GM12878 (cell line): ENCODE measurements around the gene SUN5. TPM values are rescaled to one million over a fixed set of nuclear protein-coding genes. Genes with fewer than 3 reads are reported as not detected.

Source experiments
- BACH1 ChIP-seq: fragments of 450-650 bp; IDR thresholded peaks from 2 replicates; pipeline ENCODE4 v1.6.1; 2017; ENCODE audit warnings: mild to moderate bottlenecking, borderline replicate concordance
- BCL11A ChIP-seq: IDR thresholded peaks from 2 replicates; pipeline ENCODE4 v1.6.1; 2011; ENCODE audit warnings: low read depth, low read length
- CBX5 ChIP-seq: sonication (generic); IDR thresholded peaks from 2 replicates; pipeline ENCODE4 v1.6.1; 2016; ENCODE audit warnings: low read depth, moderate library complexity, mild to moderate bottlenecking, inconsistent platforms
- CHD1 ChIP-seq: IDR thresholded peaks from 2 replicates; pipeline ENCODE4 v1.6.1; 2012; ENCODE audit warnings: low read depth, low read length, improper control_type of control experiment
- DPF2 ChIP-seq: fragments of 450-650 bp; IDR thresholded peaks from 2 replicates; pipeline ENCODE4 v1.6.1; 2017; ENCODE audit warnings: mild to moderate bottlenecking
- E2F4 ChIP-seq: IDR thresholded peaks from 2 replicates; pipeline ENCODE4 v1.6.1; 2012; ENCODE audit warnings: low read depth, low read length, improper control_type of control experiment
- ELK1 ChIP-seq: IDR thresholded peaks from 2 replicates; pipeline ENCODE4 v1.6.1; 2012; ENCODE audit warnings: low read depth, low read length, improper control_type of control experiment
- EP300 ChIP-seq, 2 experiments: fragments of 150-350 bp in 1 of 2; IDR thresholded peaks; 2 replicates each; pipeline ENCODE4 v1.6.1; 2011 to 2012; ENCODE audit warnings: low read depth in 2 of 2, low read length in 2 of 2, borderline replicate concordance in 1 of 2, improper control_type of control experiment in 1 of 2, inconsistent platforms in 1 of 2; ENCODE audit not compliant: control insufficient read depth in 1 of 2
- ETV6 ChIP-seq, 2 experiments: fragments of 450-650 bp in 1 of 2; IDR thresholded peaks in 1 of 2; conservative IDR thresholded peaks in 1 of 2; 2 replicates each; pipeline ENCODE4 v1.6.1; 2014; ENCODE audit warnings: antibody characterized with exemption in 1 of 2, borderline replicate concordance in 1 of 2, low read depth in 1 of 2, mild to moderate bottlenecking in 1 of 2, moderate library complexity in 1 of 2
- HSF1 ChIP-seq: fragments of 150-350 bp; IDR thresholded peaks from 2 replicates; pipeline ENCODE4 v1.6.1; 2014; ENCODE audit warnings: mild to moderate bottlenecking, low read depth, low read length
- MEF2A ChIP-seq: IDR thresholded peaks from 2 replicates; pipeline ENCODE4 v1.6.1; 2011; ENCODE audit warnings: low read depth, mild to moderate bottlenecking, low read length, moderate library complexity; ENCODE audit not compliant: insufficient read depth
- MLLT1 ChIP-seq: fragments of 450-650 bp; IDR thresholded peaks from 2 replicates; pipeline ENCODE4 v1.6.1; 2016; ENCODE audit warnings: mild to moderate bottlenecking
- NR2C2 ChIP-seq: IDR thresholded peaks from 2 replicates; pipeline ENCODE4 v1.6.1; 2011; ENCODE audit warnings: borderline replicate concordance, low read depth; ENCODE audit not compliant: control insufficient read depth, insufficient read length
- PAX5 ChIP-seq: IDR thresholded peaks from 2 replicates; pipeline ENCODE4 v1.6.1; 2011; ENCODE audit warnings: low read depth, low read length, borderline replicate concordance
- PAX8 ChIP-seq: fragments of 450-650 bp; IDR thresholded peaks from 2 replicates; pipeline ENCODE4 v1.6.1; 2017; ENCODE audit warnings: mild to moderate bottlenecking, moderate library complexity
- PKNOX1 ChIP-seq: fragments of 450-650 bp; IDR thresholded peaks from 2 replicates; pipeline ENCODE4 v1.6.1; 2016; ENCODE audit warnings: mild to moderate bottlenecking
- POU2F2 ChIP-seq: IDR thresholded peaks from 3 replicates; pipeline ENCODE4 v1.6.1; 2011; ENCODE audit warnings: low read depth, mild to moderate bottlenecking, low read length, borderline replicate concordance
- RAD21 ChIP-seq: IDR thresholded peaks from 2 replicates; pipeline ENCODE4 v1.6.1; 2011; ENCODE audit warnings: mild to moderate bottlenecking, low read depth, low read length, moderate library complexity; ENCODE audit not compliant: insufficient read depth
- RFX5 ChIP-seq: IDR thresholded peaks from 2 replicates; pipeline ENCODE4 v1.6.1; 2011; ENCODE audit warnings: low read depth, low read length, improper control_type of control experiment
- SMAD5 ChIP-seq: IDR thresholded peaks from 2 replicates; pipeline ENCODE4 v1.6.1; 2016; ENCODE audit warnings: antibody characterized with exemption, low read depth
- SMARCA5 ChIP-seq: fragments of 450-650 bp; IDR thresholded peaks from 2 replicates; pipeline ENCODE4 v1.6.1; 2017; ENCODE audit warnings: mild to moderate bottlenecking
- SREBF2 ChIP-seq: IDR thresholded peaks from 2 replicates; pipeline ENCODE4 v1.6.1; 2012; ENCODE audit warnings: mild to moderate bottlenecking, low read length
- TARDBP ChIP-seq: IDR thresholded peaks from 2 replicates; pipeline ENCODE4 v1.6.1; 2016; ENCODE audit warnings: borderline replicate concordance
- TCF12 ChIP-seq: IDR thresholded peaks from 2 replicates; pipeline ENCODE4 v1.6.1; 2011; ENCODE audit warnings: low read depth, mild to moderate bottlenecking, low read length
- ZNF217 ChIP-seq: fragments of 450-650 bp; IDR thresholded peaks from 2 replicates; pipeline ENCODE4 v1.6.1; 2017; ENCODE audit warnings: antibody characterized with exemption, mild to moderate bottlenecking
- polyA plus RNA-seq, 11 experiments: library from polyadenylated mRNA; depleted of rRNA in 4 of 11; unstranded in 6 of 11; stranded (reverse) in 5 of 11; fragments of >200 nt; fragmentation: Nextera tagmentation in 4 of 11; fragmentation: Illumina TruSeq in 1 of 11; extraction: Ambion mirVana in 4 of 11; extraction: Trizol in 1 of 11; gene quantifications; 1 replicate in 1 of 11; 2 replicates in 10 of 11; pipeline versions ENCODE4 v1.2.1 to v1.2.3, GENCODE V29; 2011 to 2016; ENCODE audit warnings: inconsistent platforms in 2 of 11, missing spikeins in 2 of 11, low read depth in 1 of 11
- total RNA-seq, 4 experiments: library from RNA; depleted of rRNA in 3 of 4; stranded (reverse); fragments of >200 nt in 3 of 4; fragmentation: Illumina TruSeq in 1 of 4; extraction: Trizol in 1 of 4; gene quantifications; 2 replicates each; pipeline versions ENCODE4 v1.2.1 to v1.2.3, GENCODE V29; 2013 to 2021

Gene SUN5
- total and polyA plus RNA-seq, 10 of the 15 experiments (the other 5 are each of a cell fraction or from before 2014, with no cell fraction given): not detected

- TF ChIP-seq TARDBP (no peak), CBX5 (no peak), BACH1 (no peak), POU2F2 (no peak), ELK1 (no peak), CHD1 (no peak), NR2C2 (no peak), HSF1 (no peak), RFX5 (no peak), DPF2 (no peak), PAX5 (no peak; the same call in 1 of the 2 replicates), SREBF2 (no peak), SMARCA5 (no peak), TCF12 (0 out of 2 replicates have a peak, but pooled peaks have one; percentile 8), EP300 (IDR thresholded peaks at IDR 0.05; ENCODE audit: borderline replicate concordance in 1 of 2, control insufficient read depth in 1 of 2, low read depth in 2 of 2, low read length in 2 of 2) (peak; percentile 48 to 51; a peak in 2 of 4 replicates), BCL11A (peak; percentile 49; the same call in 1 of the 2 replicates), ZNF217 (no peak), SMAD5 (no peak), MLLT1 (no peak), ETV6 (conservative IDR thresholded peaks at IDR 0.05 in 1 of 2, IDR thresholded peaks at IDR 0.05 in 1 of 2; ENCODE audit: borderline replicate concordance in 1 of 2, low read depth in 1 of 2) (peak in 1 of 2 experiments; percentile 87; a peak in 2 of 4 replicates), RAD21 (no peak), E2F4 (no peak), PKNOX1 (peak; percentile 84), MEF2A (no peak), PAX8 (no peak)
Observed at GRCh38 chr20:32972181-32973076, 31.8 kb downstream of the SUN5 start (continued).
